ENCODE data around the gene VILL.

VILL gene

GRCh38 chr3:37990527-37990926 is at the start of gene VILL:
Gene VILL, plus strand, starts transcription at chr3:37990786. Its CDS starts 2,887 bp downstream, at chr3:37993673.
- H3K27me3 ChIP-seq: no peaks in the 10 kb centered on the region
- no peak within 1 kb of the TSS for H3K4me3 ChIP-seq (ENCODE audit: low read depth in 1 of 2, low read length in 1 of 2)
- TF ChIP-seq CTCF (IDR thresholded peaks at IDR 0.05): no peak
- H3K9me3 ChIP-seq: no peaks in the 10 kb centered on the region
- no peaks in the 10 kb centered on the region for H3K36me3 ChIP-seq
- no peak within 1 kb of the TSS for H3K27ac ChIP-seq
- H3K4me1 ChIP-seq (ENCODE audit: control insufficient read depth in 1 of 2, insufficient read depth in 1 of 2, low read depth in 1 of 2, low read length in 1 of 2): peaks cover 80 to 81% of the 10 kb centered on the region in 2 experiments

GRCh38 chr3:37941608-37942508 is 48.7 kb upstream of the VILL start:
- no peaks in the 10 kb centered on the region for H3K9me3 ChIP-seq
- no peaks in the 10 kb centered on the region for H3K27me3 ChIP-seq
- no peak for TF ChIP-seq CTCF (IDR thresholded peaks at IDR 0.05)
- H3K4me1 ChIP-seq (ENCODE audit: control insufficient read depth in 1 of 2, insufficient read depth in 1 of 2, low read depth in 1 of 2, low read length in 1 of 2): peaks cover 44 to 46% of the 10 kb centered on the region in 2 experiments
- no peak overlapping the region for H3K4me3 ChIP-seq (ENCODE audit: low read depth in 1 of 2, low read length in 1 of 2)
- H3K36me3 ChIP-seq: no peaks in the 10 kb centered on the region
- no peak overlapping the region for H3K27ac ChIP-seq

GRCh38 chr3:37942646-37943045 is 47.9 kb upstream of the VILL start:
- Histone ChIP-seq H3K27me3 (no peaks in the 10 kb centered on the region), H3K36me3 (no peaks in the 10 kb centered on the region), H3K4me1 (ENCODE audit: control insufficient read depth in 1 of 2, insufficient read depth in 1 of 2, low read depth in 1 of 2, low read length in 1 of 2) (peaks cover 36 to 38% of the 10 kb centered on the region in 2 experiments), H3K4me3 (ENCODE audit: low read depth in 1 of 2, low read length in 1 of 2) (no peak overlapping the region), H3K9me3 (no peaks in the 10 kb centered on the region), H3K27ac (no peak overlapping the region)
- TF ChIP-seq CTCF (IDR thresholded peaks at IDR 0.05): no peak

GRCh38 chr3:37943126-37943525 is 47.5 kb upstream of the VILL start:
- TF ChIP-seq CTCF (IDR thresholded peaks at IDR 0.05): no peak
- Histone ChIP-seq H3K9me3 (no peaks in the 10 kb centered on the region), H3K27ac (no peak overlapping the region), H3K4me3 (ENCODE audit: low read depth in 1 of 2, low read length in 1 of 2) (no peak overlapping the region), H3K4me1 (ENCODE audit: control insufficient read depth in 1 of 2, insufficient read depth in 1 of 2, low read depth in 1 of 2, low read length in 1 of 2) (peaks cover 31 to 33% of the 10 kb centered on the region in 2 experiments), H3K27me3 (no peaks in the 10 kb centered on the region), H3K36me3 (no peaks in the 10 kb centered on the region)

GRCh38 chr3:37943631-37944314 is 46.8 kb upstream of the VILL start:
- no peak overlapping the region for H3K4me3 ChIP-seq (ENCODE audit: low read depth in 1 of 2, low read length in 1 of 2)
- H3K27ac ChIP-seq: no peak overlapping the region
- H3K36me3 ChIP-seq: no peaks in the 10 kb centered on the region
- H3K9me3 ChIP-seq: no peaks in the 10 kb centered on the region
- TF ChIP-seq CTCF (IDR thresholded peaks at IDR 0.05): no peak
- H3K4me1 ChIP-seq (ENCODE audit: control insufficient read depth in 1 of 2, insufficient read depth in 1 of 2, low read depth in 1 of 2, low read length in 1 of 2): peaks cover 28 to 33% of the 10 kb centered on the region in 2 experiments
- no peaks in the 10 kb centered on the region for H3K27me3 ChIP-seq

Data from neutrophil (primary cell).